BLaER1 treated with 17β-estradiol and CSF1 and Interleukin-3, amounts not matched to agents 10 nM and 100 nM (cell line): Measurements from ENCODE around the gene C16orf46.

Source experiments
- H3K27ac ChIP-seq, 11 experiments: shearing (Covaris generic); formaldehyde crosslinking; 2 replicates each; pipeline ENCODE4 v1.8.1; 2022
- H3K27me3 ChIP-seq, 11 experiments: shearing (Covaris generic); formaldehyde crosslinking; 2 replicates each; pipeline ENCODE4 v1.8.1; 2022
- H3K36me3 ChIP-seq, 11 experiments: shearing (Covaris generic); formaldehyde crosslinking; 2 replicates each; pipeline ENCODE4 v1.8.1; 2022
- H3K4me1 ChIP-seq, 10 experiments: shearing (Covaris generic); formaldehyde crosslinking; 2 replicates each; pipeline ENCODE4 v1.8.1; 2022
- H3K4me2 ChIP-seq, 11 experiments: shearing (Covaris generic); formaldehyde crosslinking; 2 replicates each; pipeline ENCODE4 v1.8.1; 2022
- H3K4me3 ChIP-seq, 10 experiments: shearing (Covaris generic); formaldehyde crosslinking; 2 replicates each; pipeline ENCODE4 v1.8.1; 2022
- H3K9ac ChIP-seq, 11 experiments: shearing (Covaris generic); formaldehyde crosslinking; 2 replicates each; pipeline ENCODE4 v1.8.1; 2022
- H3K9me3 ChIP-seq, 11 experiments: shearing (Covaris generic); formaldehyde crosslinking; replicated peaks in 1 of 11; 2 replicates each; pipeline ENCODE4 v1.8.1; 2022
- H4K20me1 ChIP-seq, 11 experiments: shearing (Covaris generic); formaldehyde crosslinking; 2 replicates each; pipeline ENCODE4 v1.8.1; 2022
- Cebpa-rat ChIP-seq, 11 experiments: shearing (Covaris generic); IDR thresholded peaks; 2 replicates each; pipeline ENCODE4 v1.8.1; 2022

C16orf46 gene

GRCh38 chr16:81067166-81067565, 9.9 kb downstream of the C16orf46 start:
- Histone ChIP-seq H3K4me3 (no peak overlapping the region), H3K9ac (no peak overlapping the region), H3K4me1 (peaks cover 0 to 15% (median 7%) of the 10 kb centered on the region in 10 experiments; a peak in 11 of 20 replicates), H3K4me2 (no peak overlapping the region), H3K9me3 (no peaks in the 10 kb centered on the region), H3K27ac (no peak overlapping the region), H4K20me1 (no peaks in the 10 kb centered on the region), H3K27me3 (no peaks in the 10 kb centered on the region), H3K36me3 (no peaks in the 10 kb centered on the region)
- TF ChIP-seq Cebpa-rat (IDR thresholded peaks at IDR 0.05): no peak

- Histone ChIP-seq H4K20me1 (no peaks in the 10 kb centered on the region), H3K27ac (no peak overlapping the region), H3K4me1 (peaks cover under 1 to 17% (median 7%) of the 10 kb centered on the region in 10 experiments; a peak in 14 of 20 replicates), H3K27me3 (no peaks in the 10 kb centered on the region), H3K4me2 (peak overlapping the region in 3 of 11 experiments; percentile 29 to 38 (median 33); a peak in 5 of 22 replicates), H3K4me3 (no peak overlapping the region), H3K9ac (no peak overlapping the region), H3K36me3 (no peaks in the 10 kb centered on the region), H3K9me3 (no peaks in the 10 kb centered on the region)
- TF ChIP-seq Cebpa-rat (IDR thresholded peaks at IDR 0.05): no peak
Measured at GRCh38 chr16:81066681-81067080, 10.4 kb downstream of the C16orf46 start.

GRCh38 chr16:81061871-81062608, 15.0 kb downstream of the C16orf46 start:
- Histone ChIP-seq H3K9ac (no peak overlapping the region), H3K36me3 (no peaks in the 10 kb centered on the region), H3K4me1 (peaks cover 0 to 33% (median 23%) of the 10 kb centered on the region in 10 experiments; a peak in 15 of 20 replicates), H3K27me3 (no peaks in the 10 kb centered on the region), H3K4me2 (peak overlapping the region in 6 of 11 experiments; percentile 33 to 76 (median 70); a peak in 6 of 22 replicates), H3K9me3 (no peaks in the 10 kb centered on the region), H4K20me1 (no peaks in the 10 kb centered on the region), H3K4me3 (no peak overlapping the region), H3K27ac (no peak overlapping the region)
- no peak for TF ChIP-seq Cebpa-rat (IDR thresholded peaks at IDR 0.05)

GRCh38 chr16:81061307-81061640, 15.8 kb downstream of the C16orf46 start:
- Histone ChIP-seq H3K4me3 (no peak overlapping the region), H3K27ac (no peak overlapping the region), H3K4me1 (peaks cover 0 to 26% (median 19%) of the 10 kb centered on the region in 10 experiments; a peak in 15 of 20 replicates), H4K20me1 (no peaks in the 10 kb centered on the region), H3K9me3 (no peaks in the 10 kb centered on the region), H3K4me2 (peak overlapping the region in 9 of 11 experiments; percentile 33 to 76 (median 62); a peak in 17 of 22 replicates), H3K27me3 (no peaks in the 10 kb centered on the region), H3K9ac (no peak overlapping the region), H3K36me3 (no peaks in the 10 kb centered on the region)
- TF ChIP-seq Cebpa-rat (IDR thresholded peaks at IDR 0.05): no peak

GRCh38 chr16:81060576-81061306, 16.3 kb downstream of the C16orf46 start:
- no peak for TF ChIP-seq Cebpa-rat (IDR thresholded peaks at IDR 0.05)
- H3K4me3 ChIP-seq: no peak overlapping the region
- no peaks in the 10 kb centered on the region for H3K9me3 ChIP-seq
- no peak overlapping the region for H3K27ac ChIP-seq
- H3K9ac ChIP-seq: no peak overlapping the region
- H4K20me1 ChIP-seq: no peaks in the 10 kb centered on the region
- no peaks in the 10 kb centered on the region for H3K27me3 ChIP-seq
- peak overlapping the region in 9 of 11 experiments; percentile 33 to 76 (median 62); a peak in 17 of 22 replicates for H3K4me2 ChIP-seq
- H3K36me3 ChIP-seq: no peaks in the 10 kb centered on the region
- H3K4me1 ChIP-seq: peaks cover 0 to 20% (median 16%) of the 10 kb centered on the region in 10 experiments; a peak in 15 of 20 replicates

GRCh38 chr16:81053761-81054160, 23.3 kb downstream of the C16orf46 start:
- Histone ChIP-seq H4K20me1 (no peaks in the 10 kb centered on the region), H3K4me2 (no peak overlapping the region), H3K4me3 (no peak overlapping the region), H3K27me3 (no peaks in the 10 kb centered on the region), H3K9ac (no peak overlapping the region), H3K36me3 (peaks cover 0 to 7% (median 0%) of the 10 kb centered on the region in 11 experiments; a peak in 3 of 22 replicates), H3K27ac (no peak overlapping the region), H3K4me1 (no peaks in the 10 kb centered on the region), H3K9me3 (peaks cover 16 to 32% (median 22%) of the 10 kb centered on the region in 11 experiments)
- no peak for TF ChIP-seq Cebpa-rat (IDR thresholded peaks at IDR 0.05)

GRCh38 chr16:81042821-81043220, 34.2 kb downstream of the C16orf46 start:
- Histone ChIP-seq H3K27me3 (no peaks in the 10 kb centered on the region), H3K27ac (no peak overlapping the region), H3K9me3 (peaks cover 2 to 6% (median 5%) of the 10 kb centered on the region in 11 experiments; a peak in 21 of 22 replicates), H3K4me1 (peaks cover 0 to 25% (median 4%) of the 10 kb centered on the region in 10 experiments; a peak in 11 of 20 replicates), H3K9ac (no peak overlapping the region), H4K20me1 (peaks cover 0 to 40% (median 23%) of the 10 kb centered on the region in 11 experiments; a peak in 12 of 22 replicates), H3K36me3 (peaks cover 52 to 90% (median 84%) of the 10 kb centered on the region in 11 experiments), H3K4me3 (no peak overlapping the region), H3K4me2 (no peak overlapping the region)
- no peak for TF ChIP-seq Cebpa-rat (IDR thresholded peaks at IDR 0.05)

GRCh38 chr16:81041696-81042095, 35.3 kb downstream of the C16orf46 start:
- no peak overlapping the region for H3K27ac ChIP-seq
- no peak overlapping the region for H3K4me2 ChIP-seq
- H3K4me3 ChIP-seq: no peak overlapping the region
- peaks cover 52 to 94% (median 88%) of the 10 kb centered on the region in 11 experiments for H3K36me3 ChIP-seq
- H3K9ac ChIP-seq: no peak overlapping the region
- H4K20me1 ChIP-seq: peaks cover 0 to 51% (median 33%) of the 10 kb centered on the region in 11 experiments; a peak in 16 of 22 replicates
- no peaks in the 10 kb centered on the region for H3K9me3 ChIP-seq
- no peaks in the 10 kb centered on the region for H3K27me3 ChIP-seq
- no peak for TF ChIP-seq Cebpa-rat (IDR thresholded peaks at IDR 0.05)
- H3K4me1 ChIP-seq: peaks cover 10 to 36% (median 14%) of the 10 kb centered on the region in 10 experiments

- H3K4me1 ChIP-seq: peaks cover 12 to 38% (median 16%) of the 10 kb centered on the region in 10 experiments
- no peaks in the 10 kb centered on the region for H3K27me3 ChIP-seq
- TF ChIP-seq Cebpa-rat (IDR thresholded peaks at IDR 0.05): no peak
- no peak overlapping the region for H3K9ac ChIP-seq
- H3K4me3 ChIP-seq: no peak overlapping the region
- no peaks in the 10 kb centered on the region for H3K9me3 ChIP-seq
- no peak overlapping the region for H3K4me2 ChIP-seq
- no peak overlapping the region for H3K27ac ChIP-seq
- peaks cover 0 to 59% (median 34%) of the 10 kb centered on the region in 11 experiments; a peak in 16 of 22 replicates for H4K20me1 ChIP-seq
- H3K36me3 ChIP-seq: peaks cover 50 to 85% (median 82%) of the 10 kb centered on the region in 11 experiments
Measured at GRCh38 chr16:81040842-81041241, 36.2 kb downstream of the C16orf46 start.
